ENCODE data around the gene HOXD10.

- TF ChIP-seq CTCF (IDR thresholded peaks at IDR 0.05; ENCODE audit: low read depth, low read length, missing input control) = no peak
- no peak for TF ChIP-seq TAF1 (conservative IDR thresholded peaks at IDR 0.05)
These were observed 1.5 kb upstream of the HOXD10 start for GRCh38 chr2:176114930-176115625.
